Keratinocyte (primary cell): ENCODE data around the gene ARMC3.

Experiments used
- EZH2 ChIP-seq: IDR thresholded peaks from one replicate; pipeline ENCODE4 v1.6.1; 2012; ENCODE audit warnings: inconsistent platforms, mild to moderate bottlenecking, low read length, moderate library complexity
- TF ChIP-seq, protein P1 (sequence below), 3 experiments: IDR thresholded peaks in 1 of 3; conservative IDR thresholded peaks in 1 of 3; optimal IDR thresholded peaks in 1 of 3; 2 replicates in 2 of 3; 3 replicates in 1 of 3; pipeline versions ENCODE3 to v1.5.1; 2011; ENCODE audit warnings: low read length in 3 of 3, mild to moderate bottlenecking in 3 of 3, moderate library complexity in 2 of 3, control low read depth in 1 of 3, inconsistent platforms in 1 of 3; ENCODE audit not compliant: insufficient read depth in 2 of 3; ENCODE audit errors: extremely low read depth in 1 of 3

DNA sequence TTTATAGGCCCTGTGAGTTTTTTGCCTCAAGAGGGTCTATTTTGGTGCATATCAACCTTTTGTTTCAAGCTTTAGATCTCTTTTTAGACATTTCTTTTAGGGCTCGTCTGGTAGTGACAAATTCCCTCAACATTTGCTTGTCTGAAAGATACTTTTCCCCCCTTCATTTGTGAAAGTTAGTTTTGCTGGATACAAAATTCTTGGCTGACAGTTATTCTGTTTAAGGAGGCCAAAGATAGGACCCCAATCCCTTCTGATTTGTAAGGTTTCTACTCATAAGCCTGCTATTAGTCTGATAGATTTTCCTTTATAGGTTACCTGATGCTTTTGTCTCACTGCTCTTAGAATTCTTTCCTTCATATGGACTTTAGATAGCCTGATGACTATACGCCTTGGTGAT is 36.1 kb upstream of the ARMC3 start:
- TF ChIP-seq, protein P1, sequence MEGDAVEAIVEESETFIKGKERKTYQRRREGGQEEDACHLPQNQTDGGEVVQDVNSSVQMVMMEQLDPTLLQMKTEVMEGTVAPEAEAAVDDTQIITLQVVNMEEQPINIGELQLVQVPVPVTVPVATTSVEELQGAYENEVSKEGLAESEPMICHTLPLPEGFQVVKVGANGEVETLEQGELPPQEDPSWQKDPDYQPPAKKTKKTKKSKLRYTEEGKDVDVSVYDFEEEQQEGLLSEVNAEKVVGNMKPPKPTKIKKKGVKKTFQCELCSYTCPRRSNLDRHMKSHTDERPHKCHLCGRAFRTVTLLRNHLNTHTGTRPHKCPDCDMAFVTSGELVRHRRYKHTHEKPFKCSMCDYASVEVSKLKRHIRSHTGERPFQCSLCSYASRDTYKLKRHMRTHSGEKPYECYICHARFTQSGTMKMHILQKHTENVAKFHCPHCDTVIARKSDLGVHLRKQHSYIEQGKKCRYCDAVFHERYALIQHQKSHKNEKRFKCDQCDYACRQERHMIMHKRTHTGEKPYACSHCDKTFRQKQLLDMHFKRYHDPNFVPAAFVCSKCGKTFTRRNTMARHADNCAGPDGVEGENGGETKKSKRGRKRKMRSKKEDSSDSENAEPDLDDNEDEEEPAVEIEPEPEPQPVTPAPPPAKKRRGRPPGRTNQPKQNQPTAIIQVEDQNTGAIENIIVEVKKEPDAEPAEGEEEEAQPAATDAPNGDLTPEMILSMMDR (optimal IDR thresholded peaks at IDR 0.05 in 1 of 3, IDR thresholded peaks at IDR 0.05 in 1 of 3, conservative IDR thresholded peaks at IDR 0.05 in 1 of 3; ENCODE audit: extremely low read depth in 1 of 3, insufficient read depth in 2 of 3, low read length in 3 of 3), result no peak
- no peak for TF ChIP-seq EZH2
